PFSK-1 (cell line): ENCODE measurements around the gene SAPCD1.
A peak's percentile ranks its signal among the peaks of the same experiment; 100 is the strongest.

Source experiments
- FOXP2 ChIP-seq: optimal IDR thresholded peaks from 2 replicates; pipeline ENCODE3; 2011; ENCODE audit warnings: borderline replicate concordance, control low read depth, inconsistent platforms; ENCODE audit not compliant: insufficient read depth; ENCODE audit errors: extremely low read length, extremely low read depth
- POLR2AphosphoS5 ChIP-seq: IDR thresholded peaks from 2 replicates; pipeline ENCODE4 v1.6.1; 2012; ENCODE audit warnings: low read depth, mild to moderate bottlenecking, control low read depth, low read length, moderate library complexity
- REST ChIP-seq, 2 experiments: IDR thresholded peaks; 2 replicates each; pipeline versions ENCODE4 v1.6.1 to v1.8.0; 2011 to 2012; ENCODE audit warnings: low read depth in 2 of 2, low read length in 2 of 2, control low read depth in 1 of 2, inconsistent platforms in 1 of 2, mild to moderate bottlenecking in 1 of 2, moderate library complexity in 1 of 2; ENCODE audit not compliant: insufficient read depth in 1 of 2
- SIN3A ChIP-seq: IDR thresholded peaks from 2 replicates; pipeline ENCODE4 v1.6.1; 2012; ENCODE audit warnings: mild to moderate bottlenecking, low read length, moderate library complexity, borderline replicate concordance; ENCODE audit not compliant: insufficient read depth
- TAF1 ChIP-seq: IDR thresholded peaks from 2 replicates; pipeline ENCODE4 v1.6.1; 2012; ENCODE audit warnings: low read length, control low read depth, borderline replicate concordance; ENCODE audit not compliant: insufficient read depth

GRCh38 chr6:31729979-31730630 is 32.4 kb upstream of the SAPCD1 start:
- TF ChIP-seq REST (IDR thresholded peaks at IDR 0.05; ENCODE audit: insufficient read depth in 1 of 2, low read depth in 2 of 2, low read length in 2 of 2) (no peak), TAF1 (peak; percentile 71; the same call in 1 of the 2 replicates), POLR2AphosphoS5 (peak; percentile 92; the same call in 1 of the 2 replicates), SIN3A (peak; percentile 94; the same call in 1 of the 2 replicates), FOXP2 (peak; percentile 25)
